ENCODE measurements around the gene FCRL4.

GRCh38 chr1:157597959-157598667 lies at the start of gene FCRL4:
- TF ChIP-seq, protein P1, sequence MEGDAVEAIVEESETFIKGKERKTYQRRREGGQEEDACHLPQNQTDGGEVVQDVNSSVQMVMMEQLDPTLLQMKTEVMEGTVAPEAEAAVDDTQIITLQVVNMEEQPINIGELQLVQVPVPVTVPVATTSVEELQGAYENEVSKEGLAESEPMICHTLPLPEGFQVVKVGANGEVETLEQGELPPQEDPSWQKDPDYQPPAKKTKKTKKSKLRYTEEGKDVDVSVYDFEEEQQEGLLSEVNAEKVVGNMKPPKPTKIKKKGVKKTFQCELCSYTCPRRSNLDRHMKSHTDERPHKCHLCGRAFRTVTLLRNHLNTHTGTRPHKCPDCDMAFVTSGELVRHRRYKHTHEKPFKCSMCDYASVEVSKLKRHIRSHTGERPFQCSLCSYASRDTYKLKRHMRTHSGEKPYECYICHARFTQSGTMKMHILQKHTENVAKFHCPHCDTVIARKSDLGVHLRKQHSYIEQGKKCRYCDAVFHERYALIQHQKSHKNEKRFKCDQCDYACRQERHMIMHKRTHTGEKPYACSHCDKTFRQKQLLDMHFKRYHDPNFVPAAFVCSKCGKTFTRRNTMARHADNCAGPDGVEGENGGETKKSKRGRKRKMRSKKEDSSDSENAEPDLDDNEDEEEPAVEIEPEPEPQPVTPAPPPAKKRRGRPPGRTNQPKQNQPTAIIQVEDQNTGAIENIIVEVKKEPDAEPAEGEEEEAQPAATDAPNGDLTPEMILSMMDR (IDR thresholded peaks at IDR 0.05): no peak
- no peak for TF ChIP-seq POLR2A (IDR thresholded peaks at IDR 0.05)
